Fibroblast of villous mesenchyme (primary cell): ENCODE results near the gene LIN7A. TPM values are rescaled to one million over a fixed set of nuclear protein-coding genes. Genes with fewer than 3 reads are reported as not detected.

ENCODE experiments used
- DNase-seq: peaks from one replicate; pipeline ENCODE4 v3.0.0-alpha.2; 2010; ENCODE audit warnings: low read depth
- H3K4me3 ChIP-seq: 2 replicates; pipeline ENCODE4 v1.5.1; 2011; ENCODE audit warnings: low read depth, mild to moderate bottlenecking, low read length
- CTCF ChIP-seq: IDR thresholded peaks from 2 replicates; pipeline ENCODE4 v1.5.1; 2012; ENCODE audit warnings: low read depth, mild to moderate bottlenecking, low read length; ENCODE audit not compliant: insufficient read depth
- total RNA-seq: library from RNA; depleted of rRNA; stranded (reverse); fragments of >200 nt; gene quantifications from 2 replicates; pipeline ENCODE4 v1.2.3, GENCODE V29; 2012

LIN7A gene
- total RNA-seq, 1 donor = 10.4 TPM

DNA sequence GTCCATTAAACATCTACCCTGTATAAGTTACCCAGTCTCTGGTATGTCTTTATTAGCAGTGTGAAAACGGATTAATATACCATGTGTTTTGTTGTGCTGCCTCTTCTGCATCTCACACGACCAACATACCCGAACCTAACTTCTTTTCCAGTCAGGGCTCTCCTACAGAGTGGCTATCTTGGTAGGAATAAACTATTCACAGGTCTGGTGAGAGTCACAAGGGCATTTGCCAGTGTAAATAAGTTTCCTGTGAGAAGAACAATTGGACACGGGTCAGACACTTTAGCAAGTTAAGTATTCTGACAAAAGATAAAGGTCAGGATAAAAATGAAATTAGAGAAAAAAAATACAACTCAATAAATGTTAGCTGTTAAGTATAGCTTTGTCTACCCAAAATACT, 160.1 kb downstream of the LIN7A start:
- DNase-seq = no peak
- no peak overlapping the region for H3K4me3 ChIP-seq
- no peak for TF ChIP-seq CTCF

DNA sequence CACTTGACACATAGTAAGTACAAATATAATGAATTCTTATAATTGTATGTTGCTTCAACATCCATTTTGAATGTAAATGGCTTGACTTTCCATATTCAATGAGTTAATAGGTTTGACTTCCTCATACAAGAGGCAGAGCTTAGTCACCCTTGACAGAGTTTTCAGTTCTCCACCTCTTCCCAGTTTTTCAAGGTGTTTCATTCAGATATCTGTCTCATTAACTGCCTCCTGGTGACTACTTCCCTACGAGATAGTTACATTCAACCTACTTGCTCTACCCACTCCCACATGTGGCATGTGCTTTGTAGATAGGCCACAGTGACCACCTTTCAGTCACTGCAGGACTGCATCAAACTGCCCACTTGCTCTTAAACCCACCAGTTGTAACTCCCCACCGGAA, 161.0 kb downstream of the LIN7A start:
- TF ChIP-seq CTCF = no peak
- no peak overlapping the region for H3K4me3 ChIP-seq
- no peak for DNase-seq

- H3K4me3 ChIP-seq = no peak overlapping the region
- no peak for DNase-seq
- TF ChIP-seq CTCF = no peak
Measured at GRCh38 chr12:80770958-80771357, 166.8 kb downstream of the LIN7A start.

GRCh38 chr12:80769553-80770140, 168.1 kb downstream of the LIN7A start:
- H3K4me3 ChIP-seq = no peak overlapping the region
- DNase-seq = no peak

DNA sequence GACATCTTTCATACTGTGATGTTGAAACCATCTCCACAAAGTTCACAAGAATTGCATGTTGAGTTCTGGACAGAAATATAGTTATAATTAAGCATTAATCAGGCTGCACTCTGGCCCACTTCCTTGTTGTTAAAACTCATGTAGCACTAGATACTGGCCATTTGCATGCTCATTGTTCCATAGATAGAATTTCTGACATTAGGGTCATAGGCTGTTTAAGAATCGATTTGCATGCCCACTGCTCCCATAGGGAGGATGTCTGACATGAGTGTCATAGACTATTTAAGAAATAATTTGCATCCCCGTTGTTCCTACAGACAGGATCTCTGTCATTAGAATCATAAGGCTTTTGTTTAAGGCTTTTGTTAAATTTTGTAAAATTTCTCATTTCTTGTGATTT, 170.8 kb downstream of the LIN7A start:
- H3K4me3 ChIP-seq = no peak overlapping the region
- no peak for TF ChIP-seq CTCF
- no peak for DNase-seq

More at GRCh38 chr12:80769553-80770140, 168.1 kb downstream of the LIN7A start:
- TF ChIP-seq CTCF = no peak

DNA sequence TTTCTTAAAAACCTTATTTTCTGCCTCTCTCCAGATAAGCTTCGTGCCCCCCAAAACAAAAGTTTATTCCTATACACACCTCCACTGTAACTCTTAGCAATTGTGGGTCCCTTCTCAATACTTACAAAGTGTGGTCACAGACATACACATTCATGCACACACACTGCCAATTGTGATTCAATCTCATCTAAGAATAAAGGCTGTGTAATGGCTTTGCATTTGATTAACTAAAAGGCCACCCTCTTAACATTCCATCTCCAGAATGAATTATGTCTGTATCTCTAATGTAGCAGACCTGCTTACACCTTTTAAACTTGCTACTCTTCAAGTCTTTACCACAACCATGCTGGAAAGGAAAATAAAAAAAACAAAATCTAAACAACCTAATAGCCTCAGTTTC, 171.5 kb downstream of the LIN7A start:
- no peak for TF ChIP-seq CTCF
- no peak for DNase-seq
- no peak overlapping the region for H3K4me3 ChIP-seq

GRCh38 chr12:80763874-80764273, 173.9 kb downstream of the LIN7A start:
- peak; percentile 62 for DNase-seq
- peak; percentile 61 for TF ChIP-seq CTCF
- no peak overlapping the region for H3K4me3 ChIP-seq
